GM21529 (cell line): Measurements from ENCODE around the gene ARMC3.
A peak's percentile ranks its signal among the peaks of the same experiment; 100 is the strongest.
"Not testable (repeated sequence)": the region's sequence is repeated elsewhere in the genome, so short reads cannot be mapped to it uniquely, and the experiment has no call there.

ENCODE experiments used
- ATAC-seq: cut with Tn5 transposase; IDR thresholded peaks from one replicate; pipeline ENCODE4 v1.9.1; 2021; ENCODE audit not compliant: unreplicated experiment

Gene ARMC3, protein sequence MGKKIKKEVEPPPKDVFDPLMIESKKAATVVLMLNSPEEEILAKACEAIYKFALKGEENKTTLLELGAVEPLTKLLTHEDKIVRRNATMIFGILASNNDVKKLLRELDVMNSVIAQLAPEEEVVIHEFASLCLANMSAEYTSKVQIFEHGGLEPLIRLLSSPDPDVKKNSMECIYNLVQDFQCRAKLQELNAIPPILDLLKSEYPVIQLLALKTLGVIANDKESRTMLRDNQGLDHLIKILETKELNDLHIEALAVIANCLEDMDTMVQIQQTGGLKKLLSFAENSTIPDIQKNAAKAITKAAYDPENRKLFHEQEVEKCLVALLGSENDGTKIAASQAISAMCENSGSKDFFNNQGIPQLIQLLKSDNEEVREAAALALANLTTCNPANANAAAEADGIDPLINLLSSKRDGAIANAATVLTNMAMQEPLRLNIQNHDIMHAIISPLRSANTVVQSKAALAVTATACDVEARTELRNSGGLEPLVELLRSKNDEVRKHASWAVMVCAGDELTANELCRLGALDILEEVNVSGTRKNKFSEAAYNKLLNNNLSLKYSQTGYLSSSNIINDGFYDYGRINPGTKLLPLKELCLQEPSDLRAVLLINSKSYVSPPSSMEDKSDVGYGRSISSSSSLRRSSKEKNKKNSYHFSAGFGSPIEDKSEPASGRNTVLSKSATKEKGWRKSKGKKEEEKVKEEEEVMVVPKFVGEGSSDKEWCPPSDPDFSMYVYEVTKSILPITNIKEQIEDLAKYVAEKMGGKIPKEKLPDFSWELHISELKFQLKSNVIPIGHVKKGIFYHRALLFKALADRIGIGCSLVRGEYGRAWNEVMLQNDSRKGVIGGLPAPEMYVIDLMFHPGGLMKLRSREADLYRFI

DNA sequence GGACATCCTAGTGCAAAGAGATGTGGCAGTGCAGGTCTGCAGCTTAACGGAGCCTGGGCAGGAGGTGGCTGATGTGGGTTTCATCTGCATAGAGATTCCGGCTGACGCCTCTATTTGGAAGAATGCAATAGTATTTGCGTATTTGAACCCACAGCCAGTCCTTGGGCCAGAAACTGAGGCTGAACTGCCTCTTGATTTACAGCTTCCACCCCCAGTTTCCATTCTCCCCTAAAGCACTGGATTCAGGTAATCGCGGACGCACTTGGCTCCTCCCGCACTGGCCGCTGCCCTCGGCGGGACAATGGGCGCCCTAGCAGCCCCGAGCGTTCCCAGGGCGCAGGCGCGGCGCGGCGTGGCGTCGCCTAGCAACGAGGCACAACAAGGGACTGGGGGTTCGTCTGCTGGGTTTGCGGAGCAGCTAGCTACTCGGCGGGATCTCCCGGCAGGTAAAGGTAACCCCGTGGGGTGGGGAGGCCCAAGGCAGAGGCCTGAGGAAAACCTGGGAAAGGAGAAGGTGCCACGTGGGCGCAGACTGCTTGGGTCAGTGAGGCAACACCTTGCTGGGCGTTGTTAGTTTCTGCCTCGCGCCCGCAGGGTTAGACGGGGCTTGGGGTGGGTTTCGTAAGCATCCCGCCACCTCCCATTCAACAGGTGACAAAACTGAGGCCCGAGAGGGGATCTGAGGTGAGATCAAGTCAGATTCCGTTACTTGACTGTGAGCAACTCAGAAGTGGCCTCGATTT lies at the start of gene ARMC3:
ARMC3 (plus strand) TSS at position 393 of the 743 bp plus-strand sequence. CDS start 3,944 bp downstream, outside the sequence.
- ATAC-seq = peak; percentile 66

GRCh38 chr10:22891797-22892196 lies 36.1 kb upstream of the ARMC3 start:
- ATAC-seq = no peak

GRCh38 chr10:22893781-22894180 lies 34.1 kb upstream of the ARMC3 start:
- ATAC-seq = no peak

- no peak for ATAC-seq
Measured at GRCh38 chr10:22894714-22895113, 33.1 kb upstream of the ARMC3 start.

DNA sequence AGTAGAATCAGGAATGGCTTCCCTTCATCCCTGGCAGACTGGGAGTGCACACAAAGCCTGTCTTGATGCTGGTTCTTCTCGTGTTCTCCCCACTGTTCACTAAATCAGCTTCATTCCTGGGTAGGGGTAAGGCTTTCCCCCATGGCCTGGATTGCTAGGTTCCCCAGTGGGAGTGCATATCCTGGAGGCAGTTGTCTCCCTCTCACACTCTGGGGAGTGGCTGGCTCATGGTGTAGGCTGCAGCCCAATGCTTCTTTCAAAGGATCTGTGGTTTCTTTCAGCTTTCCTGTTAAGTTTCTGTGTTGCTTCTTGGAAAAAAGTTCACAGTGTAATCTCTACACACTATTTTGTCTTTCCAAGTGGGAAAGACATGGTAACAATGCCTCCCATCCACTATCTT lies 32.6 kb upstream of the ARMC3 start:
- no peak for ATAC-seq

DNA sequence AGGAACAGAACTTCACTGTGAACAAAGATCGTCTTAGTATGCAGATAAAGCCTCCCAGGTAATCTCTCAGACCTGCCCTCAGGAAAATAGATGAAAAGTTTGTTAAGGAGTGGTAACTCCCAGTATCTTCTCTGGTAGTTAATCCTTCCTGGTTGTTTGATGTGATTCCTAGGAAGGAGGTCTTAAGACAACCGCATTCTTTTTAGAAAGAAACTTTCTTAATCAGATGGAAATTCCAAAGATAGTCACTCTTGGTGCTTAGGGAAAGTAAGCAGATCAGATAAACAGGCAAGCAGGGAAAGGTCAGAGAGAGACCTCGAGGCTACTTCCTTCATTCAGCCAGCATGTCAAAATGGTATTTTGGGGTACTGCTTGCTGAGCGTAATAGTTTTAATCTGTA lies 30.5 kb upstream of the ARMC3 start:
- no peak for ATAC-seq

DNA sequence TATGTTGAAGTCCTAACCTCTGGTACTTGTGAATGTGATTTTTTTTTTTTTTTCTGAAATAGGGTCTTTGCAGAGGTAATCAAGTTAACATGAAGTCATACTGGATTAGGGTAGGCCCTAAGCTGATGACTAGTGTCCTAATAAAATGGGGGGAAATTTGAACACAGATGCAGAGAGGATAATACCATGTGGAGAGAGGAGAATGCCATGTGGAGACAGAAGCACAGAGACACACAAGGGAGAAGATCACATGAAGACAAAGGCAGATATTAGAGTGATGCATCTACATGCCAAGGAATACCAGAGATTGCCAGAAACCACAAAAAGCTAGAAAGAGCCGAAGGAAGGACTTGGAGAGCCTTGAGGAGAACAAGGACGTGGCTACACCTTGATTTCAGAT lies 28.5 kb upstream of the ARMC3 start:
- no peak for ATAC-seq

DNA sequence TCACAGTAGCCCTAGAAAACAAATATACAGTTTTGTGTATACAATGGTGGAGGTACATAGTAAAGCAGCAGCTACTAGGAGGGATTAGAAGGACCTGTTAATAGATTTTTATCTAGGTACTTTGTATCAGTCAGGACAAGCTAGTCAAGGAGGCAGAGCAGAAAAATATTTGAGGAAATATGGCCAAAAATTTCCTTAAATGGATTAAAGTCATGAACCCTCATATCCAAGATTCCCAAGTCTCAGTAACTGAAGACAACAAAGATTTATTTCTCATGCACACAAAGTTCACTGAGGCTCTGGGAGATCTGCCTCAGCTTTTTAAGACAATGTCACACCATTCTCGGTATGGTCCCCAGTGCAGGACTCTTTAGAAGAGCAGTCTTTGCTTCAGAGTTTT lies 28.1 kb upstream of the ARMC3 start:
- ATAC-seq = no peak

DNA sequence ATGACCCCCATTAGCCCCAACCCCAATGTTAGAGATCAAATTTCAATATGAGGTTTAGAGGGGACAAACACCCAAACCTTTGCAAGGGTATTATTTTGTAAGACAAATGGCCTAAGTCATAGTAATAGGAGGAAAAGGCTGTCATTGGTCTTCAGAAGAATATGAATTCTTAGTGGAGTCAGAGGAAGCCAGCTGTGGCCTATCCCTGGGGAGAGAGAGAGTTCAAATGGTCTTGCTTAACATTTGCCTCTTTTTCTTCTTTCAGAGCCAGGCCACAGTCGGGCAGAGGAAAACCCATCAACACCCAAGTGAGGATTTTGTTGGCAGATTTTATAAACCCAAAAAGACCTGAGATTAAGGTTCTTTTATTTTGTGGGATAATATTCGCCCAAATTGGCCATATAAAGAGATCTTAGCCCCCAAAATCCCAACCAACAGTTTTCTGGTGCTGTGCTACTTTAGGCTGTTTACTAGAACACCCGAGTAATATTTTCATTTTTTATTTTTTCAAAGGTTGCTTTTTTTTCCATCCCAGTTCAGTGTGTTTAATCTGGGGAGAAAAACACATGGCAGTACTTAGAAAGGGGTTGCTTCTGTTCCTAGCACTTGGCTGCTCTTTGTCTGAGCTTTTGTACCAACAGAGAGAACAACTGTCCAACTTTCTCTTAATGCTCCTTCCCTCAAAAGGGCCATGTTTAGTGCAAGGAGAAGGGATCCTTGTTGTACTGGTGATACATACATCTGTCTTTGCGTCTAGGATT lies 26.8 kb upstream of the ARMC3 start:
- no peak for ATAC-seq

GRCh38 chr10:22902147-22902546 lies 25.7 kb upstream of the ARMC3 start:
- ATAC-seq = not testable (repeated sequence)

GRCh38 chr10:22903694-22904093 lies 24.2 kb upstream of the ARMC3 start:
- no peak for ATAC-seq

DNA sequence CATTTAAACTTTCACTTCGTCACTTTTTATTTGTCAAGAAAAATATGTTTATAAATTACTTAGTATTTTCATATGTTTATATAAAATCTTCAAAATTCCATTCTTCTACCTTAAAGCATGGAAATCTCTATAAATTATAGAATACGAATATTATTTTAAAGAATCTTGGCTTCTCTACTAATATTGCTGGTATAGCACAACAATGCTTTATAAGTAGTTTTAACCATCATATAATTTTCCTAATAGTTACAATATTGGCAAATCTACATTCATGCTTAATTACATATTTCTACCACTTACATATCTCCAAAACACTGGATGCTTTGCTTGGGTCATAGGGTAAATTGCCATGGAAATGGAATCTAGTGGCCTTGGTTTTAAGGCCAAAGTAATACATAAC lies 21.1 kb upstream of the ARMC3 start:
- ATAC-seq = no peak

DNA sequence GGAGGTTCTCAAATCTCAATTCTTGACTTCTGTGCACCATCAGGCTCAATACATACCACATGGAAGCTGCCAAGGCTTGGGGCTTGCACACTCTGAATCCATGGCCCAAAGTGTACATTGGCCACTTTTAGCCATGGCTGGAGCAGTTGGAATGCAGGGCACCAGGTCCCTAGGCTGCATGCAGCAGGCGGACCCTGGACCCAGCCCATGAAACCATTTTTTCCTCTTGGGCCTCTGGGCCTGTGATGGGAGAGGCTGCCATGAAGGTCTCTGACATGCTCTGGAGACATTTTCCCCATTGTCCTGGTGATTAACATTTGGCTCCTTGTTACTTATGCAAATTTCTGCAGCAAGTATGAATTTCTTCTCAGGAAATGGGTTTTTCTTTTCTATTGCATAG lies 19.0 kb upstream of the ARMC3 start:
- no peak for ATAC-seq

- ATAC-seq = not testable (repeated sequence)
Measured at GRCh38 chr10:22909673-22910072, 18.2 kb upstream of the ARMC3 start.

GRCh38 chr10:22911067-22911466 lies 16.8 kb upstream of the ARMC3 start:
- no peak for ATAC-seq

- no peak for ATAC-seq
Measured at GRCh38 chr10:22911889-22912762, 15.7 kb upstream of the ARMC3 start.

DNA sequence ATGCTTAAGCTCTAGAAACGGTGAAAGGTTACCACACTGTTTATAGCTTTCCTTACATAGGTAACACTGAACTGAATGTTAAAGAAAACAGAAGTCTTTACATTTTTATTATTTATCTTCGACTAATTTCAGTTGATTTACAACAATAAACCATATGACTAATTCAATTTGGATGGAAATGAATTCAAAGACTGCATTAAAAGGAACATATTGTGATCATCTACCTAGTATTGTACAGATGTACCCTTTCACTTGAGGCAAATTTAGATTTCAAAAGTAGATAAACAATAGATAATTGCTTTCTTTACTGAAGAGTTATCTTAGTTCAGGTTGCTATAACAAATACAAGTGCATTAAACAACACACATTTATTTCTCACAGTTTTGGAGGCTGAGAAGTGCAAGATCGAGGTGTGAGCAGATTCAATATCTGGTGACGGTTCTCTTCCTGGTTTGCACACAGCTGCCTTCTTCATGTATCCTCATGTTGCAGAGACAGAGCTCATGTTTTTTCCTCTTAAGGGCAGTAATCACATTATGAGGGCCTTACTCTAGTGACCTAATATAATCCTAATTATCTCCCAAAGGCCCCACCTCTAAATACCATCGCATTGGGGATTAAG lies 15.0 kb upstream of the ARMC3 start:
- no peak for ATAC-seq

DNA sequence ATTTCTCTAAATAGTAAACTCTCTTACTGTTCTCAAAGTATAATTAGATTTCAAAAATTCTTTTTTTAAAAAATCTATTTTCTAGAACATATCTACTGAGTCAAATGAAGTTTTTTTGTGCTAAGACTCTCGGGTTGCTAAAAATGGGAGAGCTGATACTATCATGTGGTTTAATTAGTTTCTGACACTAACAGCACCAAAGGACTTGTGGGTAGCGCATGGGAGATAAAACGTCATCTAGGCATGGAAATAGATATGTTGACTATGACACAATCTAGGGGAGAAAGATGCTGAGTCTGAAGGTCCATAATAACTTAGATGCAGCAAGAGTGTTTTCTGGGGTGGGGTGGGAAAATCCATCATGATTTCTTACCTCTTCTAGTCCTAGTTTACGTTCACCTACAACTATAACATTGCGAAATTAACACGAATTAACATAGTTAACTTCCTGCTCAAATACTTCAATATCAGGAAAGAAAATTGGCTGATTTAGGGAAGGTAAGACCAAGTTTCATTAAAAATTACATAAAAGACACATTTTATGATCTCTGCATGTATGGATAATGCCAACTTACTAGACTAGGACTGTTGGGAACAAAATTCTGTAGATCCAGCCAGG lies 14.3 kb upstream of the ARMC3 start:
- ATAC-seq = no peak

GRCh38 chr10:22915314-22915713 lies 12.5 kb upstream of the ARMC3 start:
- ATAC-seq = no peak
